ENCODE results near the gene SAMM50.
"Not testable (repeated sequence)": the region's sequence is repeated elsewhere in the genome, so short reads cannot be mapped to it uniquely, and the experiment has no call there.

SAMM50 gene

GRCh38 chr22:44004104-44004460 lies 48.8 kb downstream of the SAMM50 start:
- DNase-seq, result no peak

- DNase-seq, result no peak
These were observed 50.3 kb downstream of the SAMM50 start for GRCh38 chr22:44005524-44005923.

GRCh38 chr22:44012162-44012561 lies 56.9 kb downstream of the SAMM50 start:
- no peak for DNase-seq

- no peak for DNase-seq
These were observed 57.3 kb downstream of the SAMM50 start for GRCh38 chr22:44012591-44012990.

- no peak for DNase-seq
These were observed 59.0 kb downstream of the SAMM50 start for GRCh38 chr22:44014241-44014640.

GRCh38 chr22:44016586-44016985 lies 61.3 kb downstream of the SAMM50 start:
- DNase-seq, result not testable (repeated sequence)

- no peak for DNase-seq
These were observed 63.4 kb downstream of the SAMM50 start for GRCh38 chr22:44018594-44018993.

- no peak for DNase-seq
These were observed 64.2 kb downstream of the SAMM50 start for GRCh38 chr22:44019416-44019815.

GRCh38 chr22:44019846-44020245 lies 64.6 kb downstream of the SAMM50 start:
- DNase-seq, result no peak

- DNase-seq, result no peak
These were observed 65.7 kb downstream of the SAMM50 start for GRCh38 chr22:44020981-44021380.

GRCh38 chr22:44023404-44024287 lies 68.4 kb downstream of the SAMM50 start:
- no peak for DNase-seq

- no peak for DNase-seq
These were observed 69.2 kb downstream of the SAMM50 start, which contains the start of gene PARVB for GRCh38 chr22:44024288-44024921. TSS of gene PARVB (plus strand) at chr22:44024302. CDS start at chr22:44024340, 38 bp downstream.

GRCh38 chr22:44025171-44026065 lies 70.2 kb downstream of the SAMM50 start:
- no peak for DNase-seq

- DNase-seq, result no peak
These were observed 70.9 kb downstream of the SAMM50 start for GRCh38 chr22:44026066-44026629.

- no peak for DNase-seq
These were observed 71.6 kb downstream of the SAMM50 start for GRCh38 chr22:44026630-44027511.

GRCh38 chr22:44028091-44028490 lies 72.8 kb downstream of the SAMM50 start:
- no peak for DNase-seq

- no peak for DNase-seq
These were observed 73.8 kb downstream of the SAMM50 start for GRCh38 chr22:44029069-44029468.

GRCh38 chr22:44030051-44030701 lies 74.9 kb downstream of the SAMM50 start:
- no peak for DNase-seq

GRCh38 chr22:44030702-44031082 lies 75.5 kb downstream of the SAMM50 start:
- DNase-seq, result no peak

GRCh38 chr22:44031158-44031952 lies 76.1 kb downstream of the SAMM50 start:
- DNase-seq, result no peak

All from NCI-H524 treated with DMSO at 0.1 percent for 48 hours (cell line).